Left ventricle myocardium inferior (tissue), 1 donor: ENCODE data around the gene HTT-AS. TPM values are rescaled to one million over a fixed set of nuclear protein-coding genes. Genes with fewer than 3 reads are reported as not detected.

Experiments used
- DNase-seq: peaks from one replicate; pipeline ENCODE4 v3.0.0-alpha.2; 2020
- H3K27ac ChIP-seq: fragments of 200-600 bp; replicated peaks from 2 replicates; pipeline ENCODE4 v1.8.0; 2021
- H3K27me3 ChIP-seq: fragments of 200-600 bp; 2 replicates; pipeline ENCODE4 v1.8.0; 2021; ENCODE audit warnings: low read depth
- H3K36me3 ChIP-seq: fragments of 200-600 bp; 2 replicates; pipeline ENCODE4 v1.8.0; 2021
- H3K4me1 ChIP-seq: fragments of 200-600 bp; 2 replicates; pipeline ENCODE4 v1.8.0; 2021
- H3K4me3 ChIP-seq: fragments of 200-600 bp; 2 replicates; pipeline ENCODE4 v1.8.0; 2021; ENCODE audit warnings: mild to moderate bottlenecking, moderate library complexity
- H3K9me3 ChIP-seq: fragments of 200-600 bp; replicated peaks from 2 replicates; pipeline ENCODE4 v1.8.0; 2021
- intact Hi-C: fragments of 100-400 bp; cut with micrococcal nuclease; formaldehyde crosslinking; loops from one replicate; pipeline ENCODE4 v1.11.0; 2022
- total RNA-seq: library from RNA; stranded (reverse); fragmentation: NEBNext Ultra II Directional; extraction: Animal tissue kit (Norgen Biotek cat#: 25700); gene quantifications from one replicate; pipeline ENCODE4 v1.2.1, GENCODE V29; 2021
- TF ChIP-seq, protein P1 (sequence below): fragments of 200-600 bp; IDR thresholded peaks from 2 replicates; pipeline ENCODE4 v1.8.0; 2021; ENCODE audit warnings: antibody characterized with exemption, mild to moderate bottlenecking, borderline replicate concordance
- donor health status: DM: no; HTN: yes; CAD: no; lungs with severe emphysema.

Gene HTT-AS
- total RNA-seq, 1 donor from 2014 or later = not detected

DNA sequence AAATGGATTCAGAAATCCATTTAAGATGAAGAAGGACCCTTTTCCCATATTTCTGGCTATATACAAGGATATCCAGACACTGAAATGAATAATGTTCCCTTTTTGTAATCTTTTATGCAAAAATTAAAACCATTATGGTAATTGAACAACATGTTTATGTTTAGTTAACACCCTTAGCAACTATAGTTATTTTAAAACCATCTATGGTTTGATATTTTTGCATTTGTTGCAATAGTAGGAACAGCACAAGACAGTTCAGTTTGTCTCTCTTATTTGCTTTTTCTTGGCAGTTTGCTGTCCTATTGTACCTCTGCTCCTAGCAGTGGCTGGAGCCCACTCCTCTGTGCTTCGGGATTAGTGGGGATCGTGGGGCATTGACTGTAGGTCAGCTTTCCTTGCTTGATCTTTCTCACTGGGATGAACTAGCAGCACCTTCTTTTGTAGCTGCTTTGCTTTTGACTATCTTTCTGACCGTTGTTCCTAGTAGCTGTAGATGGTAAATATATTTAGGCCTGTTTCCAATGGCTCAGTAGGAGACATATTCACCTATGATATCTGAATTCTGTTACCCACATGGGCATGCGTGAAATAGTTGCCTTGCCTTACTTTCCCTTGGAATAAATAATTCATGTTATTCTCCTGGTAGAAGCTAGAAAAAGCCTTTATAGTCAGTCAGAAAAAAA is 12.9 kb upstream of the HTT-AS start:
- DNase-seq = no peak
- TF ChIP-seq, protein P1, sequence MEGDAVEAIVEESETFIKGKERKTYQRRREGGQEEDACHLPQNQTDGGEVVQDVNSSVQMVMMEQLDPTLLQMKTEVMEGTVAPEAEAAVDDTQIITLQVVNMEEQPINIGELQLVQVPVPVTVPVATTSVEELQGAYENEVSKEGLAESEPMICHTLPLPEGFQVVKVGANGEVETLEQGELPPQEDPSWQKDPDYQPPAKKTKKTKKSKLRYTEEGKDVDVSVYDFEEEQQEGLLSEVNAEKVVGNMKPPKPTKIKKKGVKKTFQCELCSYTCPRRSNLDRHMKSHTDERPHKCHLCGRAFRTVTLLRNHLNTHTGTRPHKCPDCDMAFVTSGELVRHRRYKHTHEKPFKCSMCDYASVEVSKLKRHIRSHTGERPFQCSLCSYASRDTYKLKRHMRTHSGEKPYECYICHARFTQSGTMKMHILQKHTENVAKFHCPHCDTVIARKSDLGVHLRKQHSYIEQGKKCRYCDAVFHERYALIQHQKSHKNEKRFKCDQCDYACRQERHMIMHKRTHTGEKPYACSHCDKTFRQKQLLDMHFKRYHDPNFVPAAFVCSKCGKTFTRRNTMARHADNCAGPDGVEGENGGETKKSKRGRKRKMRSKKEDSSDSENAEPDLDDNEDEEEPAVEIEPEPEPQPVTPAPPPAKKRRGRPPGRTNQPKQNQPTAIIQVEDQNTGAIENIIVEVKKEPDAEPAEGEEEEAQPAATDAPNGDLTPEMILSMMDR = no peak
- intact Hi-C loops = no loop called here
- Histone ChIP-seq H3K27me3 (no peaks in the 10 kb centered on the region), H3K9me3 (no peaks in the 10 kb centered on the region), H3K4me3 (no peak overlapping the region), H3K4me1 (no peaks in the 10 kb centered on the region), H3K27ac (no peak overlapping the region), H3K36me3 (peaks cover 36% of the 10 kb centered on the region)

DNA sequence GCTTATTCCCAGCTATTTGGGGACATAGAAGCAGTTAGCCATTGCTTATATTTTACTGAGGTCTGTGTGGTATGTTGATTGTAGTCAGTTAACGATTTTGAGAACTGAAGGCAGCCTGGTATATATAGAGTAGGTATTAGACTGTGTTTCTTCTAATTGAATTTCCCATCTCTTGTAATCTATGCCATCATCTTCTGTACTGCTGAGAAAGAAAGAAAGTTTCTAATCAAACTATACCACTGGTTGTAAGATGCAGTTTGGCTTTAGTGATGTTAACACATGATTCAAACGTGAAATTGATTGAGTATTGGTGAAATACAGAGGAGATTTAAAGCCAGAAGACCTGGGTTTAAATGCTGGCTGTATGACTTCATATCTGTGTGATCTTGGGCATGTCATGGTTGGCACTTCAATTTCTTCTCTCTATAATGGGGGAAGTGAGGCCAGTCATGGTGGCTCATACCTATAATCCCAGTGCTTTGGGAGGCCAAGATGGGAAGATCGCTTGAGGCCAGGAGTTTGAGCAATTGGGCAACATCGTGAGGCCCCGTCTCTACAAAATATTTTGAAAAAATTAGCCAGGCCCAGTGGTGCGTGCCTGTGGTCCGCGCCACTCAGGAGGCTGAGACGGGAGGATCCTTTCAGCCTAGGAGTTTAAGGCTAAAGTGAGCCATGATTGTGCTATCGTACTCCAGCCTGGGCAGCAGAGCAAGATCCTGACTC is 11.8 kb upstream of the HTT-AS start:
- intact Hi-C loops = no loop called here
- no peaks in the 10 kb centered on the region for H3K27me3 ChIP-seq
- DNase-seq = no peak
- peaks cover 36% of the 10 kb centered on the region for H3K36me3 ChIP-seq
- TF ChIP-seq, protein P1 = no peak
- no peaks in the 10 kb centered on the region for H3K4me1 ChIP-seq
- H3K27ac ChIP-seq = no peak overlapping the region
- H3K9me3 ChIP-seq = no peaks in the 10 kb centered on the region
- H3K4me3 ChIP-seq = no peak overlapping the region

DNA sequence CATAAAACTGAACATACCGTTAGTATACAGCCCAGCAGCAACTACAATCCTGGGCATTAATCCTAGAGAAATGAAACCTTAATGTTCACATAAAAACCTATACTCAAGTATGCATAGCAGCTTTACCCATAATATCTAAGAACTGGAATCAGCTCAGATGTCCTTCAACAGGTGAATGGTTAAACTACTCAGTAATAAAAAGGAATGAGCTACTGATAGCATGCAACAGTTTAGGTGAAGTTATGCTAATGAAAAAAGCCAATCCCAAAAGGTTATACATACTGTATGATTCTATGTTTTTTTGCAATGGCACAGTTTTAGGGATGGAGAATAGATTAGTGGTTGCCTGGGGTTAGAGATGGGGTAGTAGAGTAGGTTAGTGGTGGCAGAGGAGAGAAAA is 9.4 kb upstream of the HTT-AS start:
- TF ChIP-seq, protein P1 = no peak
- H3K9me3 ChIP-seq = no peaks in the 10 kb centered on the region
- intact Hi-C loops = no loop called here
- DNase-seq = no peak
- H3K27me3 ChIP-seq = no peaks in the 10 kb centered on the region
- H3K4me1 ChIP-seq = peaks cover 14% of the 10 kb centered on the region
- no peak overlapping the region for H3K4me3 ChIP-seq
- no peak overlapping the region for H3K27ac ChIP-seq
- peaks cover 16% of the 10 kb centered on the region for H3K36me3 ChIP-seq

DNA sequence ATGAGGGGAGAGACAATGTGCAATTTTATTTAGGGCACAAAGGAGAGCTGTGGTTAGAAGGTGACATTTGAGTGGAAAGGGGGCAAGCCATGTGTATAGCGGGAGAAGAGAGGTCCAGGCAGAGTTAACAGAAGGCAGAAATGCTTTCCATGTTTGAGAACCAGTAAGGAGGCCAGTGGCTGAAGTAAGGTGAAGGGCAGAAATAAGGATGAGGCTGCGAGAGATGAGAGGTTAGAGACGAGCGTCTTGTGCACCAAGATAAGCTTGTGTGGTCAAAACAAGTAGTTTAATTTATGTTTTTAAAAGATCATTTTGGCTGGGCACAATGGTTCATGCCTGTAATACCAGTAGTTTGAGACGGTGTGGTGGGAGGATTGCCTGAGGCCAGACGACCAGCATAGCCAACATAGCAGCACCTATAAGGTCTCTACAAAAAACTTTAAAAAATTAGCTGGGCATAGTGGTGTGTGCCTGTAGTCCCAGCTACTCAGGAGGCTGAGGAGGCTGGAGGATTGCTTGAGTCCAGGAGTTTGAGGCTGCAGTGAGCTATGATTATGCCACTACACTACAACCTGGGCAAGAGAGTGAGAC is 8.7 kb upstream of the HTT-AS start:
- no peak for DNase-seq
- TF ChIP-seq, protein P1 = no peak
- Histone ChIP-seq H3K4me3 (no peak overlapping the region), H3K27ac (no peak overlapping the region), H3K36me3 (peaks cover 9% of the 10 kb centered on the region), H3K27me3 (no peaks in the 10 kb centered on the region), H3K9me3 (no peaks in the 10 kb centered on the region), H3K4me1 (peaks cover 15% of the 10 kb centered on the region)
- intact Hi-C loops = no loop called here

DNA sequence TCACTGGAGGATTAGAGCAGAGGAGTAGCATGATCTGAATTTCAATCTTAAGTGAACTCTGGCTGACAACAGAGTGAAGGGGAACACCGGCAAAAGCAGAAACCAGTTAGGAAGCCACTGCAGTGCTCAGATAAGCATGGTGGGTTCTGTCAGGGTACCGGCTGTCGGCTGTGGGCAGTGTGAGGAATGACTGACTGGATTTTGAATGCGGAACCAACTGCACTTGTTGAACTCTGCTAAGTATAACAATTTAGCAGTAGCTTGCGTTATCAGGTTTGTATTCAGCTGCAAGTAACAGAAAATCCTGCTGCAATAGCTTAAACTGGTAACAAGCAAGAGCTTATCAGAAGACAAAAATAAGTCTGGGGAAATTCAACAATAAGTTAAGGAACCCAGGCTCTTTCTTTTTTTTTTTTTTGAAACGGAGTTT is 5.4 kb upstream of the HTT-AS start:
- Histone ChIP-seq H3K9me3 (no peaks in the 10 kb centered on the region), H3K4me3 (no peak overlapping the region), H3K4me1 (peaks cover 41% of the 10 kb centered on the region), H3K36me3 (no peaks in the 10 kb centered on the region), H3K27ac (no peak overlapping the region), H3K27me3 (no peaks in the 10 kb centered on the region)
- TF ChIP-seq, protein P1 = no peak
- no peak for DNase-seq
- intact Hi-C loops = no loop called here
